AML-193 (cell line): ENCODE measurements around the gene HPF1.
"Not testable (repeated sequence)": the region's sequence is repeated elsewhere in the genome, so short reads cannot be mapped to it uniquely, and the experiment has no call there.

ENCODE experiments used
- DNase-seq, 2 experiments: peaks; one replicate each; lab custom pipeline; 2025; lab: John Stamatoyannopoulos, UW

The HPF1 gene

DNA sequence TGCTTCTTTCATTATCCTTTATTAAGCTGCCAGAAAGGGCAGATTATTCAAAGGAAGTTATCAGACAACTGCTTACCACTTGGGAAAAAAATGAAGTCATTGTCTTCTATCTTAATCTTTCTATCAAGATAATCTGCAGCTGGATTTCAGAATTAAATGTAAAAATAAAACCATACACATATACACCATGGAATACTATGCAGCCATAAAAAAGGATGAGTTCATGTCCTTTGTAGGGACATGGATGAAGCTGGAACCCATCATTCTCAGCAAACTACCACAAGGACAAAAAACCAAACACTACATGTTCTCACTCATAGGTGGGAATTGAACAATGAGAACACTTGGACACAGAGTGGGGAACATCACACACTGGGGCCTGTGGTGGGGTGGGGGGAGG lies 19.1 kb downstream of the HPF1 start:
- not testable (repeated sequence) for DNase-seq

- no peak for DNase-seq
Observed at GRCh38 chr4:169730564-169730963, 27.2 kb downstream of the HPF1 start.

DNA sequence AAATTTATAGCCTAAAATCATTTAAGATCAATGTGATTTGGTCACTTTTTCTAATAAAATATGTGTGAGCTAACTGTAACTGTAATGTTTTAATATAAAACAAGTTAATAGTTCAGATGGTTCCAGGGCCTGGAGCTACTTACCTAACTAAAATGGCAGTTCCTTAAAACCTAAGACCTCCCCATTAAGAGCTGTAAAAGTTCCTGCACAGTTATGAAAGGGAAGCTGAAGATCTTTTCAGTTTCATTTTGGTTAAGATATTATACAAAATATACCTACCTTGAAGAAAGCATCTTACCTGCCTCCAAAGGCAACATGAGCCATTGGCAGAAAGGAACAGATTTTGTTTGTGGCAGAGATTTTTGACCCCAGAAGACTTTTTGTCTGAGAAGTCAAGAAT lies 30.1 kb downstream of the HPF1 start:
- no peak for DNase-seq

DNA sequence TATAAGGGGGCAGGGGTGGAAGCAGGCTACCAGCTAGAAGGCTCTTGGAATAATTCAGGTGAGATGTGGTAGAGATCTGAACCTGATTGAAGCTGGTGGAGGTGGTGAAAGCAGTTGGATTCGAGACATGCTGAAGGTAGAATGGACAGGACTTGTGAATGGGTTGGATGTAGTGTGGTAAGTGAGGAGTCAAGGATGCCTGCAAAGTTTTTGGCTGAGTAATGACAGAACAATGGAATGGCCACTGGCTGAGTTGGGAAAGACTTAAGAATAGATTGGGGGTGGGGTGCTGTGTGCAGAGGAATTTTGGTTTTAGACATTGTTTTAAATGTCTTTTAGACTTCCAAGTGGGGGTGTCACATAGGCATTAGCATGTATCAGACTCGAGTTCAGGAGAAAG lies 33.5 kb downstream of the HPF1 start:
- no peak for DNase-seq

DNA sequence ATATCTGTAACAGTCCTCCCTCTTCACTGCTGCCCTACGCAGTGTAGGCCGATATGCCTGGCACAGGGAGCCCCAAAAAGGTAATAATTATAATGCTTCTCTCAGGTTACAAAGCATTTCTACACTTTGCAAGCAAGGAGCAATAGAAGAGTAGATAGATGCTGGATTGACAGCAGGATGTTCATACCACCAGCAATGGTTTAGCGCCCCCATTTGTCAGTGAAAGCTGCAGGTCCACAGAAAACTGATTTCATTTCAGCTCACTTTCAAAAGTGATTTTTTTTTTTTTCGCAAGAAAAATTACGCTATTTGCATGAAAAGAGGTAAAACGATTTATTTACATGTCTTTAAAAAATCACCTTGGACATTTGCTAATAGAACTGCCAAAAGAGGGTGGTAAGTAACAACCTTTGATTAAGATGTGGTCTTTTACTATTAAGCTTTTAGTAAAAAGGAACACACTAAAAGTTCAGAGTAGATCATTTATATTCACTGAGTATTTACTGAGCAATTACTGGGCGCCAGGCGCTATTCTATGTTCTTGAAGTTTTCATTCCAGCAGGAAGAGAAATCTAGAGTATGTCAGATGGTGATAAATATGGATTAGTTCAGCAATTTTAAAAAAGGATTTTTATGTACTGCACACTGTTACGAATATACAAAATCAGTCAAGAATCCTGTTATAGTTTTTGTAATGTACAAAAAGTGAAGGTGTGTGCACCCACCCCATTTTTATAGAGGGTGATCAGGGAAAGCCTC lies 34.4 kb downstream of the HPF1 start:
- DNase-seq, result peak in 1 of 2 experiments; percentile 4

DNA sequence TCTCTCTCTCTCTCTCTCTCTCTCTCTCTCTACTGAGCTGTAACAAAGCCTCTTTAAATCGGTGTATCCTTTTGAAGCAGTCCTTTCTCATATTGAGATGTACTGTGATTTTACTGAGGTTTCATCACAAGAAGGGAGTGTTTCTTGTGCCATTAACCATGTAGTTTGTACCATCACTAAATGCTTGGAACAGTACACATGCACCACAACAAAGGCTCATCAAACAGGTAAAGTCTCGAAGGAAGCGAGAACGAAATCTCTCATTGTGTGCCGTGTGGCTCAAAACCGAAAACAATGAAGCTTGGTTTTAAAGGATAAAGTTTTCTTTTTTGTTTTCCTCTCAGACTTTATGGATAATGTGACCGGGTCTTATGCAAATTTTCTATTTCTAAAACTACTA lies 37.2 kb downstream of the HPF1 start:
- DNase-seq, result no peak

DNA sequence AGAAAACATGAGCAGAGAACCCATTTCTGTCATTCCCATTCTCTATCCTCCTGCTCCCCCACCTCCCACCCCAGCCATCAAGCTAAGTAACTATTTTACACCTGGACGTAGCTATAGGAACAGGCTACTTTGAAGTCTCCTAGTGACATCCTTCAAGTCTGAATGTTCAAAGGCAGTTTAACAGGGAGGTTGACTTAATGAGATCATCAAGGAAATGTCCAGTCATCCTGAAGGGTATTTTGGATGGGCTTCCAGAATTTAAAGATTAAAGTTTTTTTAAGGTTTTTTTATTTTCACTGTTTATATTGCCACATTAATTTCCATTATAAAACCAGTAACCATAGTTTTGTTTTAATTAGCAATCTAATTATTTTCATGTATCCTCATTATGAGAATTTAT lies 41.1 kb downstream of the HPF1 start:
- DNase-seq, result no peak

DNA sequence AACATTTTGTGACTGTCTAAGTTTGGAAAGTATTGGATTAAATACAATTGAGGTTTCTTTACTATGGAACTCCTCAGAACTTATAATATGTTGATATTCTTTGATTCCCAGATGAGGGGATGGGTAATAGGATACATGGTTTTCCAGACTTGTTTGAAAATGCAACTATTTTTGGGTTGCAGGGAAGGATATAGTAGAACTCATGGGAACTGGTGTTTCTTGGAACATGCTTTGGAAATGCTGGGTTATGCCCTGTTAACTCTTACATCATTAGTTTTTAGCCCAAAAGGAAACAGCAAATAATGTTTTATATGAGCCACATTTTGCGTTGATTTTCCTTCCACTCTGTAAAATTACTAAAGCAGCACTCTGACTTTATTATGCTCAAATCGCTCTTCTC lies 41.9 kb downstream of the HPF1 start:
- DNase-seq, result no peak

DNA sequence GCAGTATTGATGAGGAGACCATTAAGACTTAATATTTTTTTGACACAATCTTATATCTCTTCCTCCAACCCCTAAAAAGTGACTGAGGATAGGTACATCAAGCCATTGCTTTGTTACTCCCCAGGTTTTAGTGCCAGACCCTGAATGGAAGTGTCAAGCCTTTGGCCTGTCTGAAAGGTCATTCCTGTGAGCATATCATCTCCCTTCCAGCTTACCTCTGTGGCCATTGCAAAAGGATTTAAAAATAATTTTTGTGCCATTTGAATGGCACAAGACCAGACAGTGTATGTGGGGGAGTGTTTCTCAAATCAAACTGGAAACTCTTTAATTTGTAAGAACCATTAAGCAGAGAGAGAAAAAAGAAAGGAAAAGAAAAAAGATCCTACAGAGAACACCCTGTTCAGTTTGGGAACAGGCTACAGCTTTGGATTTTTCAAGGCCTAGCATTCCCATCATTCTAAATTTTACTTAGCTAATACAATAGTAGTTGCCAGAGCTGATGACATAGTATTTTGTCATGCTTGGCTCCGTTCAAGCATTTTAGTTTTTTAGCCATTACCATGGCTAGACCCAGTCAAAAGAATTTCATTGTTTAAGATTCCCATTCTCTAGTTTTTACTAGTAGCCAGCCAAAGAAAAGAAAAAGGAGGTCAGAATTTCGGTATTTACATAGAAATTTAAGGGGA lies 49.6 kb downstream of the HPF1 start:
- DNase-seq, result no peak

DNA sequence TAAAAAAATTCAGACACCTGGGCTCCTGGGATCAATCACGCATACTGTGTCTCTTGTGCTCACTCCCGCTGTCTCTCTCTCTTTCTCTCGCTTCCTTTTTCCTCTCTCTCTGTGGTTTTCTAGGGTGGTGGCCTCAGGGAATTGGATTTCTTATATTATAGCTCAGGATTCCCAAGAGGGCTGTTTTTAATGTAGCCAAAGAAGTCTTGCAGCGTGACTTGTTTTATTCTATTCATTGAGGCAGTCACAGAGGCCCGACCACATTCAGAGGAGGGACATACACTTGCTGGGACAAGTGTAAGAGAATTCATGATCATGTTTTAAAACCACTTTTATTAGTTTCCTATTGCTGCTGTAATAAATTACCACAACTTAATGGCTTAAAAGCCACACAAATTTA lies 59.4 kb downstream of the HPF1 start:
- no peak for DNase-seq

- DNase-seq, result no peak
Observed at GRCh38 chr4:169690787-169691186, 67.0 kb downstream of the HPF1 start.

DNA sequence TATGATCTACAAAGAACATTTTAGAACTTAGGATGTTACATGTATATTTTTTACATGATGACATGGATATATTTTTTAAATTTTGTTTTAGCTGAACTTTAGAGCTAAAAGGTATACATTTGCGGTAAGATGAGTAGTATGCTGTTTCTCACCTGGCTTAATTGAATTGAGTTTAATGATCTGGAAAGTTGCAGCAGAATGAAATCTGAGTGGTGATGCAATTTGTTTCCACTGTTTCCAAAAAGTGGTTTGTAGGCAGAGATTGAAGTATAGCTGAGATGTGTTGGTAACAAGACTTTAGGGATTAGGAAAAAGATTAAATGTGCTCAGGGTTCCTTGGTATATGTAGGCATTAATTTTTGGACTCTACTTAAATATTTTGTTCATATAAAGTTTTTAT lies 68.1 kb downstream of the HPF1 start:
- no peak for DNase-seq

GRCh38 chr4:169682372-169683047 lies 75.2 kb downstream of the HPF1 start:
- peak; percentile 48 to 53 for DNase-seq
